Liver (tissue), 9 donors: ENCODE results near the gene MCL1. TPM values are rescaled to one million over a fixed set of nuclear protein-coding genes. Genes with fewer than 3 reads are reported as not detected.

ENCODE experiments used
- DNase-seq: peaks from one replicate; pipeline ENCODE4 v3.0.0-alpha.2; 2017; ENCODE audit warnings: low spot score
- H3K27ac ChIP-seq, 2 donors: one replicate each; pipeline ENCODE4 v1.7.0; 2013; ENCODE audit warnings: inconsistent platforms in 2 of 2, low read length in 2 of 2, control low read depth in 1 of 2, low read depth in 1 of 2, mild to moderate bottlenecking in 1 of 2
- H3K27me3 ChIP-seq, 4 donors: one replicate each; pipeline versions ENCODE4 v1.6.1 to v1.7.0; 2013; ENCODE audit warnings: low read length in 3 of 4, inconsistent platforms in 1 of 4, mild to moderate bottlenecking in 1 of 4, moderate library complexity in 1 of 4; ENCODE audit not compliant: control insufficient read depth in 4 of 4, insufficient read depth in 4 of 4
- H3K36me3 ChIP-seq, 4 donors: one replicate each; pipeline versions ENCODE4 v1.6.1 to v1.7.0; 2013; ENCODE audit warnings: low read length in 3 of 4, mild to moderate bottlenecking in 3 of 4, low read depth in 1 of 4, moderate library complexity in 1 of 4; ENCODE audit not compliant: control insufficient read depth in 4 of 4, insufficient read depth in 3 of 4
- H3K4me1 ChIP-seq, 4 donors: one replicate each; pipeline versions ENCODE4 v1.6.1 to v1.7.0; 2013; ENCODE audit warnings: low read length in 3 of 4, mild to moderate bottlenecking in 3 of 4, moderate library complexity in 1 of 4; ENCODE audit not compliant: control insufficient read depth in 4 of 4, insufficient read depth in 4 of 4
- H3K4me3 ChIP-seq, 3 donors: one replicate each; pipeline versions ENCODE4 v1.6.1 to v1.7.0; 2013; ENCODE audit warnings: low read length in 3 of 3, control low read depth in 1 of 3, low read depth in 1 of 3, mild to moderate bottlenecking in 1 of 3
- H3K9ac ChIP-seq, 2 donors: one replicate each; pipeline ENCODE4 v1.7.0; 2013; ENCODE audit warnings: low read length in 2 of 2, mild to moderate bottlenecking in 2 of 2, moderate library complexity in 2 of 2, control low read depth in 1 of 2, low read depth in 1 of 2
- H3K9me3 ChIP-seq, 4 donors: one replicate each; pipeline versions ENCODE4 v1.6.1 to v1.7.0; 2013; ENCODE audit warnings: low read length in 3 of 4; ENCODE audit not compliant: control insufficient read depth in 4 of 4
- EGR1 ChIP-seq, 2 donors: IDR thresholded peaks; 2 replicates each; pipeline ENCODE4 v1.6.1; 2016 to 2018; ENCODE audit warnings: antibody characterized with exemption in 2 of 2, low read depth in 2 of 2
- FOXA1 ChIP-seq: IDR thresholded peaks from 2 replicates; pipeline ENCODE4 v1.6.1; 2016; ENCODE audit warnings: antibody characterized with exemption
- FOXA2 ChIP-seq: IDR thresholded peaks from 2 replicates; pipeline ENCODE4 v1.6.1; 2016; ENCODE audit warnings: antibody characterized with exemption
- GABPA ChIP-seq, 2 donors: IDR thresholded peaks in 1 of 2; conservative IDR thresholded peaks in 1 of 2; 2 replicates each; pipeline ENCODE4 v1.6.1; 2016; ENCODE audit warnings: antibody characterized with exemption in 2 of 2, mild to moderate bottlenecking in 1 of 2, moderate library complexity in 1 of 2
- HNF4A ChIP-seq, 2 donors: conservative IDR thresholded peaks; 2 replicates each; pipeline ENCODE4 v1.6.1; 2016; ENCODE audit warnings: antibody characterized with exemption in 2 of 2, mild to moderate bottlenecking in 2 of 2
- HNF4G ChIP-seq: IDR thresholded peaks from 2 replicates; pipeline ENCODE4 v1.6.1; 2016; ENCODE audit warnings: antibody characterized with exemption
- JUND ChIP-seq, 2 donors: IDR thresholded peaks; 2 replicates each; pipeline ENCODE4 v1.6.1; 2016; ENCODE audit warnings: antibody characterized with exemption in 2 of 2
- NR2F2 ChIP-seq: IDR thresholded peaks from 2 replicates; pipeline ENCODE4 v1.6.1; 2016; ENCODE audit warnings: antibody characterized with exemption
- RAD21 ChIP-seq, 2 donors: IDR thresholded peaks; 2 replicates each; pipeline ENCODE4 v1.6.1; 2016; ENCODE audit warnings: antibody characterized with exemption in 2 of 2, mild to moderate bottlenecking in 2 of 2
- RXRA ChIP-seq, 2 donors: IDR thresholded peaks; 2 replicates each; pipeline ENCODE4 v1.6.1; 2017 to 2018; ENCODE audit warnings: antibody characterized with exemption in 2 of 2, mild to moderate bottlenecking in 1 of 2
- SP1 ChIP-seq: IDR thresholded peaks from 2 replicates; pipeline ENCODE4 v1.6.1; 2018; ENCODE audit warnings: antibody characterized with exemption, mild to moderate bottlenecking
- TAF1 ChIP-seq: conservative IDR thresholded peaks from 2 replicates; pipeline ENCODE4 v1.6.1; 2016; ENCODE audit warnings: antibody characterized with exemption, mild to moderate bottlenecking
- YY1 ChIP-seq: IDR thresholded peaks from 2 replicates; pipeline ENCODE4 v1.6.1; 2016; ENCODE audit warnings: antibody characterized with exemption, mild to moderate bottlenecking
- WGBS: extraction: QIAGEN DNeasy Blood & Tissue Kit; methylation state at CpG from one replicate; pipeline ENCODE4 v1.1.7; 2013; 5-methylcytosine and 5-hydroxymethylcytosine counted together
- polyA plus RNA-seq, 2 donors: library from polyadenylated mRNA; stranded (reverse) in 1 of 2; unstranded in 1 of 2; fragments of 200-250 nt in 1 of 2; fragments of >200 nt in 1 of 2; fragmentation: Nextera tagmentation in 1 of 2; extraction: Ambion mirVana in 1 of 2; gene quantifications; one replicate each; pipeline versions ENCODE4 v1.2.1 to v1.2.3, GENCODE V29; 2013 to 2015
- total RNA-seq, 2 donors: library from RNA; depleted of rRNA; stranded (reverse); fragments of >200 nt; gene quantifications; one replicate each; pipeline ENCODE4 v1.2.3, GENCODE V29; 2014
- TF ChIP-seq, protein P1 (sequence below): IDR thresholded peaks from 2 replicates; pipeline ENCODE4 v1.6.1; 2016; ENCODE audit warnings: antibody characterized with exemption
- TF ChIP-seq, protein P2 (sequence below): IDR thresholded peaks from 2 replicates; pipeline ENCODE4 v1.6.1; 2016; ENCODE audit warnings: antibody characterized with exemption, mild to moderate bottlenecking
- TF ChIP-seq, protein P3 (sequence below): IDR thresholded peaks from 2 replicates; pipeline ENCODE4 v1.6.1; 2016; ENCODE audit warnings: antibody characterized with exemption
- TF ChIP-seq, protein P4 (sequence below): IDR thresholded peaks from 2 replicates; pipeline ENCODE4 v1.6.1; 2016; ENCODE audit warnings: antibody characterized with exemption
- TF ChIP-seq, protein P5 (sequence below): fragments of 150-350 bp; IDR thresholded peaks from 2 replicates; pipeline ENCODE4 v1.5.1; 2017; ENCODE audit warnings: improper control_type of control experiment, low read depth, low read length; ENCODE audit not compliant: missing input control
- donor health status: healthy.
- donor health status: healthy.
- donor health status: healthy.
- donor health status: healthy.
- donor health status: healthy.

The MCL1 gene
- total and polyA plus RNA-seq, 4 donors: 23.4 to 181 (median 80.0) TPM

DNA sequence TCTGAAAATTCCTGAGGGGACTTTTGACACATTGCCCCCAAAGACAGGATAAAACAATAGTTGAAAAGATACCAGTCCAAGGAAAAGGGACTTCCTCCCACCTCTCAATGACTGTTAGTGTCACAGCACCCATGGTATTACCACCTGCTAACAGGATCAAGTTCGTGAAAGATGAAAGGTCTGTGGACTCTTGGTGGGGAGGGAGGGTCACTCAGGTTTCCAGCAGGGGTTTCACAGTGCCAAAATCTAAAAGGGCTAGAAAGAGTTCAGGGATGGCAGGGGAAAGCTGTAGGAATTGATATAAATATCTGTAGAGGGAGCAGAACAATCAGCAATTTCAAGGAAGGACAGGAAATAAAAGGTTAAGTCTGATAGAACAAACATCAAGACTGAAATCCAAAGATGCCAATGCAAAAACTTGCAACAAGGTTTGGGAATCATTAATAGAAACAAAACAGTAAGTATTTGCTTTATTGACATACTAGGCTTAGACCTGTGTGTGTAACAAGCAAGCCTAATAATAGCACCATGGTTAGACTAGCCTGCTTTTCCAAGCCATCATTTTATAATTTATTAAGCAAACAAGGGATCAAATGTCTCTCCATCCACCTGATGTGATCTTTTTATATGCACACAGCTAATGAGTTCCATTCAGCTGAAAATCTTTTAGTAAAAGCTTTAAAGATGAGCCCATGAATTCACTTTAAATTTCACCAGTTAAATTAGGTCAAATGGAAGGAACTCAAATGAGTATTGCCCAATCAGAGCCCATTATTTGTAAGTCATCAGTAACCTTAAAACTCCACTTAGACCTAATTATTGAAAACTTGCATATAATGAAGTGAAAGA lies 3.7 kb downstream of the MCL1 start:
- no peak for DNase-seq
- Histone ChIP-seq H3K9me3 (no peaks in the 10 kb centered on the region), H3K27ac (peak overlapping the region; percentile 95 to 99), H3K36me3 (peaks cover 8 to 41% (median 29%) of the 10 kb centered on the region in 4 donors), H3K9ac (peak overlapping the region; percentile 99 to 100), H3K4me3 (peak overlapping the region; percentile 78 to 100 (median 81)), H3K4me1 (peaks cover 15 to 44% (median 24%) of the 10 kb centered on the region in 4 donors), H3K27me3 (no peaks in the 10 kb centered on the region)
- 9% methylated on average over 1 of the region's 1 CpG for WGBS
- TF ChIP-seq FOXA1 (peak; percentile 88), GABPA (IDR thresholded peaks at IDR 0.05 in 1 of 2, conservative IDR thresholded peaks at IDR 0.05 in 1 of 2) (peak in 1 of 2 donors; percentile 6), RAD21 (IDR thresholded peaks at IDR 0.05) (peak in 1 of 2 donors; percentile 18), RXRA (IDR thresholded peaks at IDR 0.05) (peak; percentile 28 to 51), JUND (IDR thresholded peaks at IDR 0.05) (peak in 1 of 2 donors; percentile 43), TAF1 (peak; percentile 64), EGR1 (IDR thresholded peaks at IDR 0.05; ENCODE audit: low read depth in 2 of 2) (peak in 1 of 2 donors; percentile 19), HNF4A (conservative IDR thresholded peaks at IDR 0.05) (peak; percentile 25 to 46), HNF4G (peak; percentile 10), YY1 (peak; percentile 54), FOXA2 (peak; percentile 97), NR2F2 (peak; percentile 7), SP1 (peak; percentile 64)
- TF ChIP-seq, protein P1, sequence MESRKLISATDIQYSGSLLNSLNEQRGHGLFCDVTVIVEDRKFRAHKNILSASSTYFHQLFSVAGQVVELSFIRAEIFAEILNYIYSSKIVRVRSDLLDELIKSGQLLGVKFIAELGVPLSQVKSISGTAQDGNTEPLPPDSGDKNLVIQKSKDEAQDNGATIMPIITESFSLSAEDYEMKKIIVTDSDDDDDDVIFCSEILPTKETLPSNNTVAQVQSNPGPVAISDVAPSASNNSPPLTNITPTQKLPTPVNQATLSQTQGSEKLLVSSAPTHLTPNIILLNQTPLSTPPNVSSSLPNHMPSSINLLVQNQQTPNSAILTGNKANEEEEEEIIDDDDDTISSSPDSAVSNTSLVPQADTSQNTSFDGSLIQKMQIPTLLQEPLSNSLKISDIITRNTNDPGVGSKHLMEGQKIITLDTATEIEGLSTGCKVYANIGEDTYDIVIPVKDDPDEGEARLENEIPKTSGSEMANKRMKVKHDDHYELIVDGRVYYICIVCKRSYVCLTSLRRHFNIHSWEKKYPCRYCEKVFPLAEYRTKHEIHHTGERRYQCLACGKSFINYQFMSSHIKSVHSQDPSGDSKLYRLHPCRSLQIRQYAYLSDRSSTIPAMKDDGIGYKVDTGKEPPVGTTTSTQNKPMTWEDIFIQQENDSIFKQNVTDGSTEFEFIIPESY: peak; percentile 28
- TF ChIP-seq, protein P2, sequence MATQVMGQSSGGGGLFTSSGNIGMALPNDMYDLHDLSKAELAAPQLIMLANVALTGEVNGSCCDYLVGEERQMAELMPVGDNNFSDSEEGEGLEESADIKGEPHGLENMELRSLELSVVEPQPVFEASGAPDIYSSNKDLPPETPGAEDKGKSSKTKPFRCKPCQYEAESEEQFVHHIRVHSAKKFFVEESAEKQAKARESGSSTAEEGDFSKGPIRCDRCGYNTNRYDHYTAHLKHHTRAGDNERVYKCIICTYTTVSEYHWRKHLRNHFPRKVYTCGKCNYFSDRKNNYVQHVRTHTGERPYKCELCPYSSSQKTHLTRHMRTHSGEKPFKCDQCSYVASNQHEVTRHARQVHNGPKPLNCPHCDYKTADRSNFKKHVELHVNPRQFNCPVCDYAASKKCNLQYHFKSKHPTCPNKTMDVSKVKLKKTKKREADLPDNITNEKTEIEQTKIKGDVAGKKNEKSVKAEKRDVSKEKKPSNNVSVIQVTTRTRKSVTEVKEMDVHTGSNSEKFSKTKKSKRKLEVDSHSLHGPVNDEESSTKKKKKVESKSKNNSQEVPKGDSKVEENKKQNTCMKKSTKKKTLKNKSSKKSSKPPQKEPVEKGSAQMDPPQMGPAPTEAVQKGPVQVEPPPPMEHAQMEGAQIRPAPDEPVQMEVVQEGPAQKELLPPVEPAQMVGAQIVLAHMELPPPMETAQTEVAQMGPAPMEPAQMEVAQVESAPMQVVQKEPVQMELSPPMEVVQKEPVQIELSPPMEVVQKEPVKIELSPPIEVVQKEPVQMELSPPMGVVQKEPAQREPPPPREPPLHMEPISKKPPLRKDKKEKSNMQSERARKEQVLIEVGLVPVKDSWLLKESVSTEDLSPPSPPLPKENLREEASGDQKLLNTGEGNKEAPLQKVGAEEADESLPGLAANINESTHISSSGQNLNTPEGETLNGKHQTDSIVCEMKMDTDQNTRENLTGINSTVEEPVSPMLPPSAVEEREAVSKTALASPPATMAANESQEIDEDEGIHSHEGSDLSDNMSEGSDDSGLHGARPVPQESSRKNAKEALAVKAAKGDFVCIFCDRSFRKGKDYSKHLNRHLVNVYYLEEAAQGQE: peak; percentile 37
- TF ChIP-seq, protein P3, sequence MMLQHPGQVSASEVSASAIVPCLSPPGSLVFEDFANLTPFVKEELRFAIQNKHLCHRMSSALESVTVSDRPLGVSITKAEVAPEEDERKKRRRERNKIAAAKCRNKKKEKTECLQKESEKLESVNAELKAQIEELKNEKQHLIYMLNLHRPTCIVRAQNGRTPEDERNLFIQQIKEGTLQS: no peak
- TF ChIP-seq, protein P4, sequence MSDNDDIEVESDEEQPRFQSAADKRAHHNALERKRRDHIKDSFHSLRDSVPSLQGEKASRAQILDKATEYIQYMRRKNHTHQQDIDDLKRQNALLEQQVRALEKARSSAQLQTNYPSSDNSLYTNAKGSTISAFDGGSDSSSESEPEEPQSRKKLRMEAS: peak; percentile 29
- TF ChIP-seq, protein P5, sequence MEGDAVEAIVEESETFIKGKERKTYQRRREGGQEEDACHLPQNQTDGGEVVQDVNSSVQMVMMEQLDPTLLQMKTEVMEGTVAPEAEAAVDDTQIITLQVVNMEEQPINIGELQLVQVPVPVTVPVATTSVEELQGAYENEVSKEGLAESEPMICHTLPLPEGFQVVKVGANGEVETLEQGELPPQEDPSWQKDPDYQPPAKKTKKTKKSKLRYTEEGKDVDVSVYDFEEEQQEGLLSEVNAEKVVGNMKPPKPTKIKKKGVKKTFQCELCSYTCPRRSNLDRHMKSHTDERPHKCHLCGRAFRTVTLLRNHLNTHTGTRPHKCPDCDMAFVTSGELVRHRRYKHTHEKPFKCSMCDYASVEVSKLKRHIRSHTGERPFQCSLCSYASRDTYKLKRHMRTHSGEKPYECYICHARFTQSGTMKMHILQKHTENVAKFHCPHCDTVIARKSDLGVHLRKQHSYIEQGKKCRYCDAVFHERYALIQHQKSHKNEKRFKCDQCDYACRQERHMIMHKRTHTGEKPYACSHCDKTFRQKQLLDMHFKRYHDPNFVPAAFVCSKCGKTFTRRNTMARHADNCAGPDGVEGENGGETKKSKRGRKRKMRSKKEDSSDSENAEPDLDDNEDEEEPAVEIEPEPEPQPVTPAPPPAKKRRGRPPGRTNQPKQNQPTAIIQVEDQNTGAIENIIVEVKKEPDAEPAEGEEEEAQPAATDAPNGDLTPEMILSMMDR: no peak
